IPS-11a (cell line): ENCODE results near the gene PIK3CA.
"Not testable (repeated sequence)": the region's sequence is repeated elsewhere in the genome, so short reads cannot be mapped to it uniquely, and the experiment has no call there.

Experiments used
- H3K4me3 ChIP-seq: one replicate; pipeline ENCODE4 v1.5.1; 2013; ENCODE audit warnings: low read depth, low read length, control low read depth

Gene PIK3CA

GRCh38 chr3:179147873-179148615 is at the start of gene PIK3CA:
Gene PIK3CA, plus strand, starts transcription at chr3:179148357. Its CDS starts 50,469 bp downstream, at chr3:179198826.
- peak within 1 kb of the TSS; percentile 87 for H3K4me3 ChIP-seq

- H3K4me3 ChIP-seq = no peak overlapping the region
Measured at GRCh38 chr3:179098388-179099077, 49.6 kb upstream of the PIK3CA start.

- no peak overlapping the region for H3K4me3 ChIP-seq
Measured at GRCh38 chr3:179100652-179101051, 47.5 kb upstream of the PIK3CA start.

- no peak overlapping the region for H3K4me3 ChIP-seq
Measured at GRCh38 chr3:179105881-179106280, 42.3 kb upstream of the PIK3CA start.

GRCh38 chr3:179107617-179108016 is 40.5 kb upstream of the PIK3CA start:
- no peak overlapping the region for H3K4me3 ChIP-seq

- H3K4me3 ChIP-seq = no peak overlapping the region
Measured at GRCh38 chr3:179108086-179108485, 40.1 kb upstream of the PIK3CA start.

GRCh38 chr3:179113903-179114302 is 34.3 kb upstream of the PIK3CA start:
- no peak overlapping the region for H3K4me3 ChIP-seq

- not testable (repeated sequence) for H3K4me3 ChIP-seq
Measured at GRCh38 chr3:179115444-179115843, 32.7 kb upstream of the PIK3CA start.

- no peak overlapping the region for H3K4me3 ChIP-seq
Measured at GRCh38 chr3:179116816-179117215, 31.3 kb upstream of the PIK3CA start.

- H3K4me3 ChIP-seq = not testable (repeated sequence)
Measured at GRCh38 chr3:179132191-179132890, 15.8 kb upstream of the PIK3CA start.

GRCh38 chr3:179133575-179133974 is 14.6 kb upstream of the PIK3CA start:
- H3K4me3 ChIP-seq = no peak overlapping the region

- H3K4me3 ChIP-seq = no peak overlapping the region
Measured at GRCh38 chr3:179136195-179136594, 12.0 kb upstream of the PIK3CA start.

GRCh38 chr3:179141890-179142289 is 6.3 kb upstream of the PIK3CA start:
- H3K4me3 ChIP-seq = no peak overlapping the region

- H3K4me3 ChIP-seq = peak overlapping the region; percentile 87
Measured at GRCh38 chr3:179146911-179147513, 1.1 kb upstream of the PIK3CA start.

GRCh38 chr3:179147514-179147872 is 664 bp upstream of the PIK3CA start:
- H3K4me3 ChIP-seq = peak overlapping the region; percentile 87

- peak overlapping the region; percentile 87 for H3K4me3 ChIP-seq
Measured at GRCh38 chr3:179148616-179149405, 654 bp downstream of the PIK3CA start.

- H3K4me3 ChIP-seq = peak overlapping the region; percentile 87
Measured at GRCh38 chr3:179149406-179149867, 1.3 kb downstream of the PIK3CA start.

- H3K4me3 ChIP-seq = peak overlapping the region; percentile 87
Measured at GRCh38 chr3:179149951-179150350, 1.8 kb downstream of the PIK3CA start.

- no peak overlapping the region for H3K4me3 ChIP-seq
Measured at GRCh38 chr3:179150610-179151009, 2.5 kb downstream of the PIK3CA start.

- H3K4me3 ChIP-seq = no peak overlapping the region
Measured at GRCh38 chr3:179151474-179151873, 3.3 kb downstream of the PIK3CA start.
